CD4-positive, alpha-beta memory T cell (primary cell): ENCODE data around the gene B4GALT1. TPM values are rescaled to one million over a fixed set of nuclear protein-coding genes. Genes with fewer than 3 reads are reported as not detected.
"Not testable (repeated sequence)": the region's sequence is repeated elsewhere in the genome, so short reads cannot be mapped to it uniquely, and the experiment has no call there.

Experiments used
- CTCF ChIA-PET: fragments of 350-600 bp; sonication (Branson Sonifier 250); formaldehyde crosslinking; loops from one replicate; lab custom pipeline; 2021; ENCODE audit warnings: inconsistent platforms; ENCODE audit not compliant: partially characterized antibody; lab: Charles Lee
- POLR2A ChIA-PET: fragments of 350-600 bp; sonication (Branson Sonifier 250); formaldehyde crosslinking; loops from one replicate; lab custom pipeline; 2021; ENCODE audit not compliant: partially characterized antibody; lab: Charles Lee
- DNase-seq, 5 donors: peaks; one replicate each; pipeline versions ENCODE4 v3.0.0 to v3.0.0-alpha.2; 2020 to 2022; ENCODE audit warnings: mixed read lengths in 1 of 5
- H3K27ac ChIP-seq: one replicate; pipeline ENCODE4 v1.7.0; 2013; ENCODE audit warnings: low read depth, low read length
- H3K27me3 ChIP-seq: 2 replicates; pipeline ENCODE4 v1.7.0; 2013; ENCODE audit warnings: mild to moderate bottlenecking, low read length, moderate library complexity; ENCODE audit not compliant: insufficient read depth
- H3K36me3 ChIP-seq: 2 replicates; pipeline ENCODE4 v1.7.0; 2013; ENCODE audit warnings: mild to moderate bottlenecking, low read length, moderate library complexity; ENCODE audit not compliant: insufficient read depth
- H3K4me1 ChIP-seq: 2 replicates; pipeline ENCODE4 v1.7.0; 2013; ENCODE audit warnings: mild to moderate bottlenecking, low read length, moderate library complexity; ENCODE audit not compliant: insufficient read depth
- H3K4me3 ChIP-seq, 2 donors: one replicate each; pipeline ENCODE4 v1.7.0; 2013; ENCODE audit warnings: low read length in 2 of 2, mild to moderate bottlenecking in 1 of 2
- H3K9me3 ChIP-seq, 2 donors: one replicate each; pipeline ENCODE4 v1.7.0; 2013; ENCODE audit warnings: low read length in 2 of 2, control low read depth in 1 of 2; ENCODE audit not compliant: control insufficient read depth in 1 of 2
- H3K27ac Mint-ChIP-seq, 7 donors: one replicate each; pipeline ENCODE4 v1.8.0; 2020 to 2021; ENCODE audit warnings: mixed read lengths in 7 of 7, mild to moderate bottlenecking in 6 of 7, inconsistent platforms in 3 of 7, moderate library complexity in 3 of 7
- H3K27me3 Mint-ChIP-seq, 2 donors: one replicate each; pipeline ENCODE4 v1.8.0; 2020 to 2021; ENCODE audit warnings: mixed read lengths in 2 of 2
- H3K36me3 Mint-ChIP-seq, 2 donors: one replicate each; pipeline ENCODE4 v1.8.0; 2020 to 2021; ENCODE audit warnings: mixed read lengths in 2 of 2, inconsistent platforms in 1 of 2, mild to moderate bottlenecking in 1 of 2
- H3K4me1 Mint-ChIP-seq, 4 donors: one replicate each; pipeline ENCODE4 v1.8.0; 2020 to 2021; ENCODE audit warnings: mixed read lengths in 4 of 4, mild to moderate bottlenecking in 1 of 4
- H3K4me3 Mint-ChIP-seq, 8 donors: one replicate each; pipeline ENCODE4 v1.8.0; 2020 to 2021; ENCODE audit warnings: mixed read lengths in 8 of 8, mild to moderate bottlenecking in 7 of 8, moderate library complexity in 6 of 8, inconsistent platforms in 3 of 8
- H3K9me3 Mint-ChIP-seq, 8 donors: one replicate each; pipeline ENCODE4 v1.8.0; 2020 to 2021; ENCODE audit warnings: mixed read lengths in 8 of 8, mild to moderate bottlenecking in 5 of 8, inconsistent platforms in 3 of 8, moderate library complexity in 1 of 8
- intact Hi-C: fragments of 100-400 bp; cut with micrococcal nuclease; formaldehyde crosslinking; loops from one replicate; pipeline ENCODE4 v1.15.1; 2023
- polyA plus RNA-seq, 2 donors: library from polyadenylated mRNA; unstranded; fragments of 300-500 nt; fragmentation: Illumina TruSeq; gene quantifications; one replicate each; pipeline ENCODE4 v1.2.3, GENCODE V29; 2021
- total RNA-seq, 2 experiments: library from RNA; stranded (reverse); gene quantifications; one replicate each; pipeline ENCODE4 v1.2.3, GENCODE V29; 2021

Gene B4GALT1
- total and polyA plus RNA-seq, 4 experiments from 2014 or later: 16.6 to 56.0 (median 43.1) TPM

DNA sequence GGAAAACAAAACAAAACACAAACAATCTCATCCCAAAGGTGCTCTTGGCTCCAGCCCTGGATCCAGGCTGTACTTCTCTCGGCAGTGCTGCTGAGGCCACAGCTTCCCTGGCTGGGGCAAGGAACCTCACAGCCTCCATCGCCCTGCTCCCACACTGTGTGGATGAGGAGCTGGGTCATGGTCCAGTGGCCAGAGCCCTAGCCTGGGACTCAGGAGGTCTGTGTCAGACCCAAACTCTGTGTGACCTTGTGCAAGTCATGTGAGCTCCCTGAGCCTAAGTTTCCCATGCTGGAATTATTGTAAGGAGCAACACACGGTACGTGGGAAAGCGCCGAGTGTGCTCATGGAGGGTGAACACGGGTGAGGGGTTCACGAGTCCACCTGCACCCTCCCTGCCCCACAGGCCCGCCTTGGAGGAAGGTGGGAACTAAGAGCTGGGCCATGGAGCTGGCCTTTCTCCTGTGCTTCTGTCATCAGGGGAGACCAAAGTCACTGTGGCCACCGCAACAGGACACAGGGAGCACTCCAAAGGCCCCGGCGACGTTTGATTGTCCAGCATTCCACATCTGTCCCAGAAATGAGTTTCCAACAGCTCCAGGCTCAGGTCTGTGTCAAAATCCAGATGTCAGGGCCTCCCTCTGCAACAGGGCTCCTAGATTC is 64.5 kb downstream of the B4GALT1 start:
- Histone ChIP-seq H3K36me3 (no peaks in the 10 kb centered on the region), H3K27ac (no peak overlapping the region), H3K4me3 (no peak overlapping the region), H3K4me1 (no peaks in the 10 kb centered on the region), H3K27me3 (no peaks in the 10 kb centered on the region), H3K9me3 (no peaks in the 10 kb centered on the region)
- POLR2A ChIA-PET: interaction anchor here (1.3 kb wide), 1 partner anchor 57 kb away, joined by 3 read pairs; no protein-coding TSS in a partner anchor
- intact Hi-C loops: no loop called here
- Mint-ChIP-seq H3K36me3 (no peaks in the 10 kb centered on the region), H3K9me3 (no peaks in the 10 kb centered on the region), H3K4me1 (peaks cover 0 to 3% (median 0%) of the 10 kb centered on the region in 4 donors), H3K27me3 (no peaks in the 10 kb centered on the region), H3K4me3 (no peak overlapping the region), H3K27ac (no peak overlapping the region)
- DNase-seq: no peak
- CTCF ChIA-PET: interaction anchor here (1.7 to 2.8 kb wide), 2 partner anchors 68 to 123 kb away, joined by 5 to 18 read pairs; no protein-coding TSS in a partner anchor

DNA sequence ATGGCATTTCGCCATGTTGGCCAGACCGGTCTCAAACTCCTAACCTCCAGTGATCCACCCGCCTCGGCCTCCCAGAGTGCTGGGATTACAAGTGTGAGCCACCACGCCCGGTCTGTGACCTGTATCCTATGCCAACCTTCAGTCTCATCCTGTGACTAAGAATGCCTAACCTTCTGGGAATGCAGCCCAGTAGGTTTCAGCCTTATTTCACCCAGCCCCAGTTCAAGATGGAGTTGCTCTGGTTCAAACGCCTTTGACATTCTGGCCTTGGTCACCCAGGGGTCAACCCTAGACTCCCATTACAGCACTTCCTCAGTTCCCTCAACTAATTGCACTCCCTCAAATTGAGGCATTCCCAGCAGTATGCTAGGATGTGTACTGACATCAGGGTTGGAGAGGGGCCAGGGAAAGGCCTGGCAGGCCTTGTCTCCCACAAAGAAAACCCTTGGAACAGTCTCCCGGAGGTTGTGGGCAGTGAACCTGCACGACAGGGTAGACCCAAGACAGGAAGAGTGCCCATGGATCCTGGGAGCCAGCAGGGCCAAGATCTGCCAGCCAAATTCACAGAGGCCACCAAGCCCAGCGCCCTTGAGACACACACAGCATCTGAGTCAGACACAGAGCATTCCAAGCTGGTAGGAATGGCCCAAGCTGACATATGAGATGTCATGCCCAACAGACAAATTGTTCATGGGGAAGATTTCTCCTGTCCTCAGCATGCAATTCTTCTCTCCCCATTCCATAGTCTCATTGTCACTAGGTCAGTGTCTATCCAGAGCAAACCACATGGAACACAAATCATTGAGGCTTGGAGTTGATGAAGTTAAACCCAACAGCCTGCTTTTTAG is 65.8 kb downstream of the B4GALT1 start:
- Mint-ChIP-seq H3K27ac (peak overlapping the region in 5 of 7 donors; percentile 6 to 61 (median 14)), H3K36me3 (no peaks in the 10 kb centered on the region), H3K9me3 (no peaks in the 10 kb centered on the region), H3K4me1 (peaks cover 0 to 1% (median 0%) of the 10 kb centered on the region in 4 donors), H3K4me3 (no peak overlapping the region), H3K27me3 (no peaks in the 10 kb centered on the region)
- no peak overlapping the region for H3K4me3 ChIP-seq
- no peaks in the 10 kb centered on the region for H3K4me1 ChIP-seq
- no peaks in the 10 kb centered on the region for H3K27me3 ChIP-seq
- intact Hi-C loops: no loop called here
- no peaks in the 10 kb centered on the region for H3K36me3 ChIP-seq
- no peak for DNase-seq
- CTCF ChIA-PET: no interaction called here
- POLR2A ChIA-PET: no interaction called here
- no peaks in the 10 kb centered on the region for H3K9me3 ChIP-seq
- H3K27ac ChIP-seq: no peak overlapping the region

DNA sequence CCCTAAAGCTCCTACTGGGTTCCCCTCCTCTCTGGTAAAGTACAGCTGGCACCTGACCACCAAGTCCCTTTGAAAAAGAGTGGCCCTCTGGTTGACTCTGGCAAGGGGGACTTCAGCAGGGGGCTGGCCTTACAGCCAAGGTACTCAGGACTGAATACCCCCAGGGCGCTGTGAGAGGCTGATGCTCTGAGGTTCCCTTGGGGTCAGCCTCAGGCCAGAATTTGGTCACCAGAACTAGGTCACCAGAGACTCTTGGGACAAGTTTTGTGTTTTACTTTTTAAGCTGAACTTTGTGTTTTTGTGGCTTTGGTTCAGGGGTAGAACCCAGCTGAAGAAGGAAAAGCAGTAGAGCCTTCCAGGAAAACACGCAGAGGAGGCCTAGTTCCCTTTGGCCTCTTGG is 67.4 kb downstream of the B4GALT1 start:
- no peaks in the 10 kb centered on the region for H3K4me1 ChIP-seq
- H3K27ac Mint-ChIP-seq: peak overlapping the region in 1 of 7 donors; percentile 8
- no peaks in the 10 kb centered on the region for H3K27me3 Mint-ChIP-seq
- POLR2A ChIA-PET: no interaction called here
- no peak for DNase-seq
- peaks cover 0 to 1% (median 0%) of the 10 kb centered on the region in 4 donors for H3K4me1 Mint-ChIP-seq
- no peaks in the 10 kb centered on the region for H3K36me3 ChIP-seq
- no peaks in the 10 kb centered on the region for H3K9me3 Mint-ChIP-seq
- H3K4me3 ChIP-seq: no peak overlapping the region
- intact Hi-C loops: no loop called here
- H3K36me3 Mint-ChIP-seq: no peaks in the 10 kb centered on the region
- H3K4me3 Mint-ChIP-seq: no peak overlapping the region
- no peaks in the 10 kb centered on the region for H3K9me3 ChIP-seq
- CTCF ChIA-PET: interaction anchor here (2.2 kb wide), 1 partner anchor 127 kb away, joined by 9 read pairs; no protein-coding TSS in a partner anchor
- H3K27me3 ChIP-seq: no peaks in the 10 kb centered on the region
- H3K27ac ChIP-seq: no peak overlapping the region

DNA sequence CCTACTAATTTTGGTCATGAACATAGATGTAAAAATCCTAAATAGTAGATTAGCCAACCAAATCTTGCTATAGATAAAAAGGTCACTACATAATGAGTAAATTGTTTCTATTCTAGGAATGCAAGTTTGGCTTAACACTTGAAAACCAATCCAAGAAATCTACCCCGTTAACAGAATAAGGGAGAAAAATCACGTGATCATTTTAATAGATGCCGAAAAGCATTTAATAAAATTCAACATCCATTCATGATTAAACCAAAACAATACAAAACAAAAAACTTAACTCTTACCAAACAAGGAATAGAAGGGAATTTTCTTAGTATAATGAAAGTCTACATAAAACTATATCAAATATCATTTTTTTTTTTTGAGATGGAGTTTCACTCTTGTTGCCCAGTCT is 69.9 kb downstream of the B4GALT1 start:
- H3K27ac ChIP-seq: no peak overlapping the region
- H3K4me1 Mint-ChIP-seq: peaks cover 0 to 4% (median 0%) of the 10 kb centered on the region in 4 donors
- H3K27me3 Mint-ChIP-seq: peaks cover 0 to 2% of the 10 kb centered on the region in 2 donors
- no peaks in the 10 kb centered on the region for H3K4me1 ChIP-seq
- peaks cover 0 to 3% (median 0%) of the 10 kb centered on the region in 8 donors for H3K9me3 Mint-ChIP-seq
- no peaks in the 10 kb centered on the region for H3K36me3 Mint-ChIP-seq
- no peak for DNase-seq
- POLR2A ChIA-PET: no interaction called here
- no peaks in the 10 kb centered on the region for H3K27me3 ChIP-seq
- H3K36me3 ChIP-seq: no peaks in the 10 kb centered on the region
- CTCF ChIA-PET: no interaction called here
- H3K4me3 Mint-ChIP-seq: no peak overlapping the region
- no peak overlapping the region for H3K27ac Mint-ChIP-seq
- no peaks in the 10 kb centered on the region for H3K9me3 ChIP-seq
- no peak overlapping the region for H3K4me3 ChIP-seq
- intact Hi-C loops: no loop called here

DNA sequence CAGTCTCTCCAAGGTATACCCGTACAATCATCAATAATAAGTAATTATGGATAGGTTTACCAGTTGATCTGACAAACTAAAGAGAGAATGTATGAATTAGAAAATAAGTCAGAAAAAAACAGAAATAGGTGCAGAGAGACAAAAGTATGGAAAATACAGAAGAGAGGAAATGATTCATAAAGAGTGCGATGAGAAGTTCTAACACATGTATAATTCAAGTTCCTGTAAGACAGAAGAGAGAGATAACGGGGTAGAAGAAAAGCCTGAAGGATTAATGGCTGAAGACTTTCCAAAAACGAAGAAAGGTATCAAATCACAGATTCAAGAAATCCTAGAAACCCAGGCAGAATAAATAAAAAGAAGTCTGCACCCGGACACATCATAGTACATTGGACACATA is 74.5 kb downstream of the B4GALT1 start:
- H3K27ac Mint-ChIP-seq: no peak overlapping the region

DNA sequence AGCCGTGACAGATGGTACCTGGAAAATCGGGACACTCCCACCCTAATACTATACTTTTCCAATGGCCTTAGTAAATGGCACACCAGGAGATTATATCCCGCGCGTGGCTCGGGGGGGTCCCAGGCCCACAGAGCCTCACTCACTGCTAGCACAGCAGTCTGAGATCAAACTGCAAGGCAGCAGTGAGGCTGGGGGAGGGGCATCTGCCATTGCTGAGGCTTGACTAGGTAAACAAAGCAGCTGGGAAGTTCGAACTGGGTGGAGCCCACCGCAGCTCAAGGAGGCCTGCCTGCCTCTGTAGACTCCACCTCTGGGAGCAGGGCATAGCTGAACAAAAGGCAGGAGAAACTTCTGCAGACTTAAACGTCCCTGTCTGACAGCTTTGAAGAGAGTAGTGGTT is 81.5 kb downstream of the B4GALT1 start:
- H3K27ac Mint-ChIP-seq, H3K36me3 ChIP-seq, H3K4me3 Mint-ChIP-seq, H3K27me3 Mint-ChIP-seq, H3K27ac ChIP-seq, H3K27me3 ChIP-seq, H3K9me3 Mint-ChIP-seq, H3K36me3 Mint-ChIP-seq, H3K9me3 ChIP-seq, H3K4me3 ChIP-seq, intact Hi-C loops: not testable (repeated sequence)
- peak in 1 of 5 donors; percentile 31 for DNase-seq
- H3K4me1 Mint-ChIP-seq: peaks cover 7 to 28% (median 18%) of the 10 kb centered on the region in 4 donors
- POLR2A ChIA-PET: interaction anchor here (1.4 kb wide), 1 partner anchor 82 kb away, joined by 3 read pairs; the partner anchor contains the start of gene B4GALT1
- peaks cover 27% of the 10 kb centered on the region for H3K4me1 ChIP-seq
- CTCF ChIA-PET: interaction anchor here (1.1 kb wide), 2 partner anchors 37 to 141 kb away, joined by 3 to 7 read pairs; no protein-coding TSS in a partner anchor

More for the DNA sequence above, 74.5 kb downstream of the B4GALT1 start:
- no peak overlapping the region for H3K4me3 ChIP-seq
- CTCF ChIA-PET: no interaction called here
- no peak overlapping the region for H3K27ac ChIP-seq
- Mint-ChIP-seq H3K9me3 (peaks cover 0 to 4% (median 0%) of the 10 kb centered on the region in 8 donors), H3K4me1 (peaks cover 0 to 4% (median 0%) of the 10 kb centered on the region in 4 donors), H3K4me3 (no peak overlapping the region), H3K36me3 (no peaks in the 10 kb centered on the region), H3K27me3 (peaks cover 0 to 2% of the 10 kb centered on the region in 2 donors)
- intact Hi-C loops: no loop called here
- H3K27me3 ChIP-seq: no peaks in the 10 kb centered on the region
- H3K4me1 ChIP-seq: no peaks in the 10 kb centered on the region
- POLR2A ChIA-PET: no interaction called here
- DNase-seq: no peak
- H3K9me3 ChIP-seq: no peaks in the 10 kb centered on the region
- no peaks in the 10 kb centered on the region for H3K36me3 ChIP-seq
